Erythroblast (primary cell): ENCODE measurements around the gene GPR39.

Source experiments
- GATA1 ChIP-seq: IDR thresholded peaks from 2 replicates; pipeline ENCODE4 v1.6.1; 2011; ENCODE audit warnings: low read depth, mild to moderate bottlenecking, control low read depth, low read length, moderate library complexity
- POLR2A ChIP-seq: IDR thresholded peaks from 2 replicates; pipeline ENCODE4 v1.6.1; 2011; ENCODE audit warnings: mild to moderate bottlenecking, low read length

DNA sequence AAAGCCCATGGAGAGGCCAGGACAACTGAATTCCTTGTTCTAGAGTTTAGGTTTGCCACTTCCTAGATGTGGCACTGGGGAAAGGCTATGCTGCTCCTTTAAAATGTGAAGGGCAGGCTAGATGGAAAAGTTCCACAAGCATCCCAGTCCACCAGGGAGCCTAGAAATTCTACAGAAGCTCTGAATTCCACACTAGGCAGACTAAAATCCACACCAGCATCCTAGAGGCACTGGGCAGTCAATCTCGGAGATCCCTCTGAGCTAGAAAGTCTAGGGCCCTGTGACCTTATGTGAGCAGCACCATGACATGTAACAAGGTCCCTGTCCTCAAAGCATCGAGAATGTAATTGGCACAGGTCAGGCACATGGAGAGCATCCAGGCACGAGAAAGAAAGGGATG is 181.9 kb downstream of the GPR39 start:
- TF ChIP-seq POLR2A (no peak), GATA1 (no peak)
